ENCODE data around the gene RWDD1. TPM values are rescaled to one million over a fixed set of nuclear protein-coding genes. Genes with fewer than 3 reads are reported as not detected.

Gene RWDD1
- total RNA-seq, 4 donors from 2014 or later: 28.2 to 44.7 (median 40.2) TPM

- no peak for DNase-seq (ENCODE audit: low spot score)
- no peak for ATAC-seq (ENCODE audit: low FRiP score)
- TF ChIP-seq, protein P1, sequence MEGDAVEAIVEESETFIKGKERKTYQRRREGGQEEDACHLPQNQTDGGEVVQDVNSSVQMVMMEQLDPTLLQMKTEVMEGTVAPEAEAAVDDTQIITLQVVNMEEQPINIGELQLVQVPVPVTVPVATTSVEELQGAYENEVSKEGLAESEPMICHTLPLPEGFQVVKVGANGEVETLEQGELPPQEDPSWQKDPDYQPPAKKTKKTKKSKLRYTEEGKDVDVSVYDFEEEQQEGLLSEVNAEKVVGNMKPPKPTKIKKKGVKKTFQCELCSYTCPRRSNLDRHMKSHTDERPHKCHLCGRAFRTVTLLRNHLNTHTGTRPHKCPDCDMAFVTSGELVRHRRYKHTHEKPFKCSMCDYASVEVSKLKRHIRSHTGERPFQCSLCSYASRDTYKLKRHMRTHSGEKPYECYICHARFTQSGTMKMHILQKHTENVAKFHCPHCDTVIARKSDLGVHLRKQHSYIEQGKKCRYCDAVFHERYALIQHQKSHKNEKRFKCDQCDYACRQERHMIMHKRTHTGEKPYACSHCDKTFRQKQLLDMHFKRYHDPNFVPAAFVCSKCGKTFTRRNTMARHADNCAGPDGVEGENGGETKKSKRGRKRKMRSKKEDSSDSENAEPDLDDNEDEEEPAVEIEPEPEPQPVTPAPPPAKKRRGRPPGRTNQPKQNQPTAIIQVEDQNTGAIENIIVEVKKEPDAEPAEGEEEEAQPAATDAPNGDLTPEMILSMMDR (IDR thresholded peaks at IDR 0.05): no peak
Observed at GRCh38 chr6:116543149-116543548, 28.2 kb upstream of the RWDD1 start.

- TF ChIP-seq, protein P1 (IDR thresholded peaks at IDR 0.05): no peak
- ATAC-seq (ENCODE audit: low FRiP score) (no peak), DNase-seq (ENCODE audit: low spot score) (no peak)
Observed at GRCh38 chr6:116545651-116546050, 25.7 kb upstream of the RWDD1 start, which contains the start of gene TRAPPC3L. Gene TRAPPC3L, minus strand, starts transcription at chr6:116545684. Its CDS starts 170 bp downstream, at chr6:116545514.

GRCh38 chr6:116547358-116547757, 23.9 kb upstream of the RWDD1 start:
- DNase-seq (ENCODE audit: low spot score) (no peak), ATAC-seq (ENCODE audit: low FRiP score) (no peak)
- TF ChIP-seq, protein P1 (IDR thresholded peaks at IDR 0.05): no peak

- no peak for ATAC-seq (ENCODE audit: low FRiP score)
- DNase-seq (ENCODE audit: low spot score): no peak
- TF ChIP-seq, protein P1 (IDR thresholded peaks at IDR 0.05): no peak
Observed at GRCh38 chr6:116550796-116551195, 20.5 kb upstream of the RWDD1 start.

GRCh38 chr6:116553451-116553850, 17.9 kb upstream of the RWDD1 start, which contains the start of gene CALHM4:
Gene CALHM4, plus strand, starts transcription at chr6:116553751. Its CDS starts 43 bp downstream, at chr6:116553794.
- TF ChIP-seq, protein P1 (IDR thresholded peaks at IDR 0.05): no peak
- DNase-seq (ENCODE audit: low spot score) (no peak), ATAC-seq (ENCODE audit: low FRiP score) (no peak)

DNA sequence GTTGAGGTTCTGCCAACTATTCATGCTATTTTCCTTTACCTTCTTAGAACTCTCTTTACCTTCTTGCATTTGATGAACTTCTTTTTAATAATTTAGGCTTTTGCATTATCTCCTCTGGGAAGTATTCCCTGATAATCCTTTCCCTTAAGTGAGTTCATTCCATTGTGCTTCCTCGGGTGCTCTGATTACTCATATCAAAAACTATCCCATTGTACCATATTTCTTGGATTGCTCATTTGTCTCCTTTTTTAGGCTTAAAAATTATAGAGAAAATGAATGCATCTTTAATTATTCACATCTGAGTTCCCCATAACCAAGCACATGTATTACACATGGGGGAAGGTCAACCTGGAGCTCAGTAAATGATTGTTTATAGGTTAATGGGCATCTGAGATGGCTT, 15.2 kb upstream of the RWDD1 start:
- DNase-seq (ENCODE audit: low spot score): no peak
- ATAC-seq (ENCODE audit: low FRiP score): no peak
- TF ChIP-seq, protein P1 (IDR thresholded peaks at IDR 0.05): no peak

- ATAC-seq (ENCODE audit: low FRiP score) (no peak), DNase-seq (ENCODE audit: low spot score) (no peak)
- TF ChIP-seq, protein P1 (IDR thresholded peaks at IDR 0.05): no peak
Observed at GRCh38 chr6:116556814-116557415, 14.4 kb upstream of the RWDD1 start.

All from omental fat pad (tissue), 4 donors.